ENCODE measurements around the gene COL5A1.

Gene COL5A1

DNA sequence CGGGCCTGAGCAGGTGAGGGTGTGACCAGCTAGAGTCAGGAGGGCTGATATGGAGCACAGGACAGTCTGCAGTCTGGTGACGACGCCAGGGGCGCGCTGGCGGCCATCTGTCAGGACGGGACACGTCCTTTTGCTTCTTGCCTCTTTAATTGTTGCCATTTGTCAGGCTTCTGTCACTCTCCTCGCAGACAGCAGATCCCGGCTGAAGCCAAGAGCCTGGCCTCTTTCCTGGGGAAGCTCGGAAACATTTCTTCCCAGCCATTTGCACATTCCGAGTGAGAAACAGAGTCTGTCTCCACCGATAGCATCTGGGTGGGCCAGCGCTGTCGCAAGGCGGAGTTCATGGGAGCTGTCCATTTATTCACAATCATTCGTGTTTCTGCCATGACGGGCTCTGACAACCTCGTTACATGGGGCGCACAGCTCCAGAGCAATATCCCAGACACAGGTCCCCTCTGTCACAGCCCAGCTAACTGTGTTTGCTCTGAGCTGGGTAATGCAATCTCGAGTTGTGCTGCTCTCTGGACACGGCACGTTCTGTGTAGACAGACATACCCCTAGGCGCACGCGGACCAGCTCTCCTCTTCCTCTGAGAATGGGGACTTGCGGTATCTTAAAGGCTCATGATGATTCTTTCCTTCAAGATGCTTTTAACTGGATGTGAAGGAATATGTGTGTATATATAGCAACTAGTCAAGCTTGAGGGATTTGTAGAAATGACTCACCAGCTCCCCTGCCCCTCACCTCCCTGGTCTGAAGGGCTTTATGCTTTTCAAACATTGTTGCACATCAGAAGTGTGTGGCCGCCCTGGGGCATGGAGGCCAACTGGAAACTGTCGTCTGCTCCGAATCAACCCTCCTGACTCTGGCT is 133.7 kb downstream of the COL5A1 start:
- DNase-seq, result no peak

DNA sequence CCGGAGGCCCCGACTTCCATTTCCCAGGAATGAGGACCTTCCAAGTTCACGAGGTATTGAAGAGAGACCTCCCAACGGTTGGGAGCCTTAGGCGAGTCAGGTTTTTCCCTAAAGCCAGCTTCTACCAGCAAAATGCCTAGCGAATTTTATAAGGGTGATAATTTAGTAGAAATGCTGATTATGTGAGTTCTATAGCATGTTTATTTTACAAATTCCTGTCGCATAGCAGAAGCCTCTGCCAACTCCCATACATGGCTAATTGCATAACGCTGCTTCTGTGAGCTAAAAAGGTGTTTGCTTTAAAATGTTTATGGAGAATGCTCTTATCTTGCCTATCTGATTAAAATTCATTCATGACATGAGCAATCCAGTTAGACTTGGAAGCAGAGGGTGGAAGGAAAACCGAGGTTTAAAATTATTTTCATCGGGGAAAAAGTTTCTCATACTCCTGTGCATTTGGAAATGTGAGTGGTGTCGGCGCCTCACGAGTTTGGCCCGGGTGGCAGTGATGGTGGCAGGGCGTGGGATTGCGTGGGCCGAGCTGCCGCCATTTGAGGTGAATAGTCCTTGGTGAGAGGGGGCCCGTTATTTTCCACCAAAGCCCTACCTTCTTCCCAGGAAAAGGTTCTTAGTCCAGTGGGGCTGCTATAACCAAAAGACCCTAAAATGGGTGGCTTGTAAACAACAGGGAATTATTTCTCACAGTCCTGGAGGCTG is 134.6 kb downstream of the COL5A1 start:
- no peak for DNase-seq

DNA sequence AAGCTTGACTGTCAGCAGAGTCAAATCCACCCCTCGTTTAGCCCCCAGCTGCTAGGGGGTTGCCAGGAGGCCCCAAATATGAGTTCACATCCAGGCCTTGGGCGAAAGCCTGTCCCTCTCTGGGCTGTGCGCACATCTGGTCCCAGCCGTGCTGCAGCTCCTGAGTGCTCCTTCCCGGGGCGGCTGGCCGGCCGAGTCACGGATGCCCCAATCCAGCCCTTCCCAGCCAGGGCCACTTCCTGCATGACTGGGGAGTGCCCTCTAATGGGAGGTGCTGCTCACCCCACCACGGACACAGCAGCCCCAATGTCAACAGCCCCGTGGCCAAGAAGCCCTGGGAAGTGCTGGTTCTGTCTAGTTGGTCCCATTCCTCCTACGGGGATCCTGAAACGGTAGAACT is 135.6 kb downstream of the COL5A1 start:
- DNase-seq, result no peak

DNA sequence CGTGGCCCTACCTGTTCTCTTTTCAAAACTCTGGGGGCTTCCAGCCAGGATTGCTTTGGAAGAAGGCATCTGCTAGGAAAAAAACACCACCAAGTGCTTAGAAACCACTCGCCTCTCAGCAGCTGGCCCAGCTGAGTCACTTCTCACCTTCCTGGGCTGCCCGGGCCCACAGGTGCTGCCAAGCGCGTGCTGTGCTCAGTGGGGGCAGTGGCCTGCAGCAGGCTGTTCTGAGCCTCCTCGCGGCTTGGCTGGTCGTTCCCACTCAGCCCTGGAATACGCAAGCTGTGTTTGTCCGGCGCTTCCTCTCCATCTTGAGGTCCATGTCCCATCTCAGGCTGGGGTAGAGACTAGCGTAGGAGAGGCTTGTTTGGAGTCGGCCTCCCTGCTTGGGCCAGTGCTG is 136.6 kb downstream of the COL5A1 start:
- DNase-seq, result no peak

DNA sequence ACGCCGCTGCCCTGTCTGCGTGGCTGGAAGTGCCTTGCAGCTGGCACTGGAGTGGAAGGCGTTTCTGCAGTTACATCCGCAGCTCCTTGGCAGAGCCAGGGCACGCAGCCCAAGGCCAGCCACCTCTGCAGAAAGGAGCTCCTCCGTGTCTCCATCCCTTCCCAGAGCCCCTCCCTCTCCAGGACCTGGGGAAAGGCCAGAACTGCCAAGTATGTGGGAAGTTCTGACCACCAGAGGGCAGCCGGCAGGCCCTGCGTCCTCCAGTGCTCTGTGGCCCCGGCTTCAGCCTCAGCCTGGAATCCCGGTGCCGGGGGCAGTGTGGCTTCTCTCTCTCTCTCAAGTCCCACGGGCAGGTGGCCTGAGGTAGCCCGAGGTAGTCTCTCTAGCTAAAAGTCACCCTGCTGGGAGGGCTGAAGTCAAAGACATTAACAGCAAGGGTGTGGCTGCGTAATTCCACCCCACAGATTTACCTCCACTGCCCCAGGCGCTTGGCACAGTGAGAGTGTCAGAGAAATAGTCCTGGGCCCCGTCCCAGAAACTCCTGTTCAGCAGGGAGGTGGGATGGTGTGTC is 137.3 kb downstream of the COL5A1 start:
- DNase-seq, result peak; percentile 79

DNA sequence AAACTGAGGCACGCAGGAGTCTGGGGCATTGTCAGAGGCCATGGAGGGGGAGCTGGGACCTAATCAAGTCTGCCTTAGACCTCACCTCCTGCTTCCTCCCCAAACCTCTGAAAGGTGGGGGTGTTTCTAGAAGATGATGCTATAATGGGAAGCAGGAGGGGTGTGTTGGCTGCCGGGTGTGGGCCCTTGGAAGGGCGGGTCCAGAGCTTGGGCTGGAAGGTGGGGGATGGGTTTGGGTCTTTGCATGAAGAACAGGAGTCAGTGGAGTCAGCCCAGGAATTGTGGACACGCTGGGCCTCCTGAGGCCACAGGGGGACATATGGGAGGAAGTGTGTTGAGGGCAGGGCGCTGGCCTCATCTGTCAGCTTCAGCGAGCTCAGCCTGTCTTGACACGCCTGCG is 138.0 kb downstream of the COL5A1 start:
- DNase-seq, result no peak

DNA sequence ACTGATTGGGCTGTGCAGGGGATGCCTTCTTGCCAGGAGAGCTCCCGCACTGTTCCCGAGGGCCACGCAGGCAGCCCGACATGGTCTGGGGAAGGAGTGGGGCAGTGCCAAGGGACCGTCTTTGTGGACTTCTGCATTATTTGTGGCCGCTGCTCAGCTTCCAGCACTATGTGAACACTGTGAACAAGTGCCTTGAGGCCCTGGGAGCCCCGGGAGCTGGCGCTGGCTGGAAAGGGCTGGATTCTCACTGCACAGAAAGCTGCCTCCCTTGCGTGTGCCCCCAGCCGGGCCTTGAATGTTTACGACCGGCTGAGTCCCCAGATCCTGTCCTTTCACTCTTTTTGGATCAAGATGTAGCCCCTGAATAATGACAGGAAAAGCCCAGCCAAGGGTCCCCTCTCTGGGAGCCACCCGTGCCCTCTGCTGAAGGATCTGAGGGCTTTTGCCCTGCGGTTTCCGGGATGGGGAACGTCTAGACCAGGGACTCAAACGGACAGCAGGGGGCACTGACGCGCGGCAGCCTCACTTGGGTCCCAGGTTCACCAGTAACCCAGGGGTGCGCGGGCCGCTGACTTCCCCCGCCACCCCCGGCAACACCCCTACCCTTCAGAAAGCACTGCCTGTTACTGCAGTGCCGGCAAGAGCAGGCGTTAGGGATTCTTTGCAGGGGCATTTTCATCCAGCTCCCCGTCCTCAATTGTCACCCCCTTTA is 140.1 kb downstream of the COL5A1 start:
- DNase-seq, result no peak

DNA sequence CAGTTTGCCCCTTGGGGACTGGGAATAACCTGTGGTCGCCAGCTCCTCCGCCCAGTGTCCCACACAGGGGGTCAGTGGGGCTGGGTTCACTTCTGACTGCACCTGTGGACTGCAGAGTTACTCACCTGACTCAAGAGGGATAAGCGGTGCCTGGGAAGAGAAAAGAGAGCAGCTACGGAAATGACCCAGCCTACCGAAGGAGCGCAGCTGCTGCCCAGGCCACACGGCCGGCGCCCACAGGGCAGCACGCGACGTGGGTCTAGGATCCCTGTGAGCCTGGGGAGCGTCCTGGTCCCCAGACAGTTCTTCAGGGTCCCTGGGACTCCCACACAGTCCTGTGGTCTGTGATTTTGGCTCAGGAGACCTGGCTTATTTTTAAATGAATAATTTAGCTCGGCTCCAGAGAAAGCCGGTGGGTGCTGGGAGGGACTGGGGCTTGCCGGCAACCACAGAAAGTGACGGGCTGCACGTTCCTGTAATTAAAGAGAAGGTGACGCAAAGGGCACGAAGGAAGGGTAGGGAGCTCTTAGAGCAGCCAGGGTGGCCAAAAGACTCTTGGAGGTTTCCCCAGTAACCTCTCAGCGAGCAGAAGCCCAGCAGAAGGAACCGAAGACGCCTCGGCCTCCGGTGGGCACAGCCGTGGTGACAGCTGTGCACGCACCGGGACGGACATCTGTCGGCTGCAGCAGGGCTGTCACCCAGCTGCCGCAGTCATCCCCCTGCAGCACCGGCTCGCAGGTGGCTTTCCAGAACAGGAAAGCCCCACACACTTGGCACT is 141.5 kb downstream of the COL5A1 start:
- DNase-seq, result no peak

DNA sequence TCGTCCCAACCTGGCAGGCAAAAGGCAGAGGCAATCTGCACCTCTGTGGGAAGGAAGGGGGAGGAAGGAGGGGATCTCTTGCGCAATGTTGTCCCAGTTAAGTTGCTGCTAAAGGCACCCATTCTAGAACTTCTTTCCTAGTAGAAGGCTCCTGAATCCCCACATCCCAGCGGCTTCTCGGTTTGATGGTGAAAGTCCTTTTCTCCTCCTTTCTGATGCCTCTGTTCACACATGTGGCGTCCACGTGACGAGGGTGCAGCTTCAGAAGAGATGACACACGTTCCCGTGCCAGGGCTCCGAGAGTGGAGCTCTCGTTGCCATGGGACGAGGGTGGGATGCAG is 142.1 kb downstream of the COL5A1 start:
- no peak for DNase-seq

DNA sequence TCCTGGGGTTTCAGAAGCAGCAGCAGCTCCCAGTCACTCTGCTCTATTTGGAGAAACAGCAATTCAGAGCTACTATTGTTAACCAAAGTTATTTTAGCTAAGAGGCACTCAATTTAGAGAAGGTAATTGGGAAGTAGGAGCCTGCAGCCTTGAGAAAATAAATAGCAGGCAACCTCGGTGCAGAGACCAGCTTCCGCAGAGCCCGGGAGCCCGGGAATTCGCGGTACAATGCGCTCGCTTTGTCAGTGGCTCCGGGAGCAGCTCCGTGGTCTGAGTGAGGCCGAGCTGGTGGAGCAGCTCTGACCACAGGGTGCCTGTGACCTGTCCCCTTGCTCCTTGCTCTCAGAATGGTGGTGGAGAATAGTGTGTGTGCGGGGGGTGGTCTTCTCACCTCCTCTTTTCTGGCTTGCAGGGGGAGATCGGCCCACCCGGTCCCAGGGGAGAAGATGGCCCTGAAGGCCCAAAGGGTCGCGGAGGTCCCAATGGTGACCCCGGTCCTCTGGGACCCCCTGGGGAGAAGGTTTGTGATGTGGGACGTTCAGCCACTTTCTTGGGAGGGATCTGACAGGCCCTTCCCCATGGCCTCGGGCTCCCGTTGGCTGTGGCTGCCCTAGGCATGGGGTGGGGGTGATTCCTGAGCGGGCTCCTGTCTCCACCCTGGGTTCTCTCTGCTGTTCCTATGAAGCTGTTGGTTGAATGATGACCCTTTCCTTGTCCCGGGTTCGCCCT is 143.1 kb downstream of the COL5A1 start:
- no peak for DNase-seq

DNA sequence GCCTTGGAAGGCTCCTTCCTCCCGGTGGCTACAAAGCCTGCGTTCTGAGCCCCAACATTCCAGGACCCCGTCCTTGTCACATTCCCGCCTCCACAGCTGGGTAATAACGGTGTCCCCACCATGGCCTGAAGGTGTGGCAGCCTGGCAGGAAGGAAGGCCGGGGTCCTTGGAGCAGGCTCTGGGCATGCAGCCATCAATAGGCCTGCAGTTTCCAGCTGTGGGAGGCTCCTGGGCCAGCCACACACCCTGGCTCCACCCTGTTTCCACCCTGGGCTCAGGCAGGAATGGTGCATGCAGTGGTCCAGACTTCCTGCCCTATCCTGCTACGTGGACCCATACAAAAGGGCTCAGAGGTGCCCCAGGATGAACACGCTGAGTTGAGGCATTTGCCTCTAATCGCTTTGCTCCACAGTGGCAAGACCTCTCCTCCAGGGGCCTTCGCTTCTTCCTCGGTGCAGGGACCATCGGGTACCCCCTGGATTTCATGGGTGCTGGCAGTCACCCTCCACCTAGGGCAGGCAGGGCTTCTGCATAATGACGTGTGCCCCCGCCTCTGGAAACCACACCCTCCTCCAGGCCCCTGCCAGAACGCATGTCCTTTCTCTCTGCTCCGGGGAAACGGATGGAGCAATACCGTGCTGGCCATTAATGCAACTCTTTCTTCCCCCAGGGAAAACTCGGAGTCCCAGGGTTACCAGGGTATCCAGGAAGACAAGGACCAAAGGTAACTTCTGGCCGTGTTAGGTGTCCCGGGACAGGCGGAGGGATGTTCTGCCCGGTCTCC is 143.9 kb downstream of the COL5A1 start:
- DNase-seq, result no peak

DNA sequence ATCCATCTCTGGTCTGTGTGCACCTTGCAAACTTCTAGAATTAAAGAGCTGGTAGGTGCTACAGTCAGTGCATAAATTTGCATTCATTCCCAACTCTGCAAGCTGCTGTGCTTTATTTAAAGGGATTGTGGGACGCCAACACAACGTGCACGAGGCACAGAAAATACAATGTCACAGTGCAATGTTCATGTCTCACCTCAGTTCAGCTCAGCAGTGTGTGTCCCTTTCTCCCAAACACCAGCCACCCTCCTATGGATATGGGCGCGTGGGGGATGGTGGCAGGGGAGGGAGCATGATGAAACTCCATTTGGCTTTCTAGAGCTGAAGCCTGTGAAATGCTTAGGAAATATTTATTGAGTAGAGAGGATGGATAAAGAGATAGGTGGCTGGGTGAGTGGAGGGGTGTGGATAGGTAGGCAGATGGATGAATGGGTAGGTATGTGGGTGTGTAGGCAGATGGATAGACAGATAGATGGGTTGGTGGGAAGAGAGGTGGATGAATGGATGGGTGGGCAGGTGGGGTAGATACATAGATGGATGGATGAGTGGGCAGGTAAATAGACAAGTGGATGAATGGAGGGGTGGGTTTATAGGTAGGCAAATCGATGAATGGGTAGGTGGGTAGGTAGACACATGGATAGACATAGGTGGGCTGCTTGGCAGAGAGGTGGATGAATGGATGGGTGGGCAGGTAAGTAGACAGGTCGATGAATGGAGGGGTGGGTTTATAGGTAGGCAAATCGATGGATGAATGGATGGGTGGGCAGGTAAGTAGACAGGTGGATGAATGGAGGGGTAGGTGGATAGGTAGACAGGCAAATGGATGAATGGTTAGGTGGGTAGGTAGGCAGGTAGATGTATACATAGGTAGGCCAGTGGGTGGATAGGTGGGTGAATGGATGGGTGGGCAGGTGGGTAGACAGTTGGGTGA is 146.3 kb downstream of the COL5A1 start:
- no peak for DNase-seq

DNA sequence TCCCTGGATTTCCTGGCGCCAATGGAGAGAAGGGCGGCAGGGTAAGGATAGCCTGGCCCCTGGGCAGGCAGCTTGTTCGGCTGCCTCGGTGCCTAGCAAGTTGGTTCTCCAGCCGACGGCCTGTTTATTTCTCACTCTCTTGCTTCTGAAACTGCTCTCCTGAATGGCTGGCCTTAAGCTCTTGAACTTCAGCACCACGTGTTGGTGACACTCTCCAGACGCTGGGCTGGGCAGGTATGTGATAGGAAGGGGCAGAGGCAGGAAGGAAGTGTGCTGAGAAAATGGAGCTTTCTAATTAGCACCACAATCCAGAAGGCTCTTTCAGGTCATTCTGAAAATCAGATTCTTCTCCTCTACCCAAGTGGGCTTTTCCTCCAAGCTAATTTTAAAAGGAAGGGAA is 147.6 kb downstream of the COL5A1 start:
- no peak for DNase-seq

DNA sequence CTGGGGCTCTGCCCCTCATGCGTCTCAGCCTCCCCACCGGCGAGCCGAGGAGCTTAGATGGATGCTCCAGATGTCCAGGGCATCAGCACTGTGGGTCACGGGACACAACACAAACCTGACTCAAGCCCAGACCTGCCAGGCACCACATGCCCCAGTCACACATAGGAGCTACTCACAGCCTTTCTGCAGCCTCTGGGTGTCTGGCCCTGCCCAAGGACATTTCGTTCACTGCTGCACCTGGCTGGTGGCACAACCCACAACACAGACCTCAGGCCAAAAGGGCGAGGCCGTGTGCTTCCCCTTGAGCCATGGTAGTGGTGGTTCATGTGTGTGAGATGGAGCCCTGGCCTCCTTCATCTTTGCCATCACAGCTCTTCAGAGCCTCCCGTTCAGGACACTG is 149.4 kb downstream of the COL5A1 start:
- DNase-seq, result no peak

DNA sequence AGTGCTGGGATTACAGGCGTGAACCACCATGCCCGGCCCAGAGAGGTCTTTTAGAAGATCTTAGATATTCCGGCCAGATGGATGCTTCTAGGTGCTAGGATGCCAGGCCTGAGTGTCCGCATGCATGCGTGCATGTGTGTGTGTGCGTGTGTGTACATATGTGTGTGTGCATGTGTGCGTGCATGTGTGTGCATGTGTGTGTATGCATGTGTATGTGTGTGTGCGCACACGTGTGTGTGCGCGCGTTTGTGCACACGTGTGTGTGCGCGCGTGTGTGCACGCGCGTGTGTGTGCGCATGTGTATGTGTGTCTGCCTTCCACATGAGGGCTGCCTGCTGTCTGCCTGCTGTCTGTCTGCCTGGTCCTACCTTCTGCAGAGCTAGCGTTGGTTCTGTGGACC is 151.0 kb downstream of the COL5A1 start:
- no peak for DNase-seq

DNA sequence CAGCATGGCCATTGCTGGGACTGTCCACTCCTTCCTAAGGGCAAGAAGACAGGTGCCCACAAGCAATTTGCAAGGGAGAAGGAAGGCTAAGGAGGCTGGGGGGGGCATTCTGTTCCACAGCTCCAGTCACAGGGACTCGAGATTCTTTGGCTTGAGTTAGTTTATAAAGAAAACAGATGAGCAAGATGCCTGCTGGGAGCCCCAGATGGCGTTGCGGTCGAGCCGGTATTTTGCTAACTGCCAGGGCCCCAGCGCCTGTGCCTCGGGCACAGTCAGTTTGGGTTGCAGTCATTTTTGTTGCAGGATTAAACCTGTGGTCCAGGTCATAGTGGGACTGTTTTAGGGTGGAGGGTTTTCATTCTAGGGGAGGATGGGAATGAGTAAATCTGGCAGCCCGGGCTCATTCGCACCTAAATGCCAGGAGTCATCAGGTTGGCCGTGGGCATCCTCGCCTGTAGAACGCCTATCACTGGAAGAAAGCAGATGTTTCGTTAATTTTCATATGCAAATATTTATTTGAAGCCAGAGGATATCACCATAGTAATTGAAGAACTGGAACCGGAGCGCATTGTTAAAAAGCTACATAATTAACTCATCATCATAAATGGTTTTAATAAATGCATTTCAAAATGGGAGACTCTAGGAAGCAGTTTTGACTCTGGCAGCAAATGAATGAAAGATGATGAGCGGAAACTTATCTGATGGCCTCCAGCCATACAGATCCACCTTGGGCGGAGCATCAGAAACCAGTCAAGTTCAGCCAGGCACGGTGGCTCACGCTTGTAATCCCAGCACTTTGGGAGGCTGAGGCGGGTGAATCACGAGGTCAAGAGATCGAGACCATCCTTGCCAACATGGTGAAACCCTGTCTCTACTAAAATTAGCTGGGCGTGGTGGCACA is 151.9 kb downstream of the COL5A1 start:
- DNase-seq, result no peak

DNA sequence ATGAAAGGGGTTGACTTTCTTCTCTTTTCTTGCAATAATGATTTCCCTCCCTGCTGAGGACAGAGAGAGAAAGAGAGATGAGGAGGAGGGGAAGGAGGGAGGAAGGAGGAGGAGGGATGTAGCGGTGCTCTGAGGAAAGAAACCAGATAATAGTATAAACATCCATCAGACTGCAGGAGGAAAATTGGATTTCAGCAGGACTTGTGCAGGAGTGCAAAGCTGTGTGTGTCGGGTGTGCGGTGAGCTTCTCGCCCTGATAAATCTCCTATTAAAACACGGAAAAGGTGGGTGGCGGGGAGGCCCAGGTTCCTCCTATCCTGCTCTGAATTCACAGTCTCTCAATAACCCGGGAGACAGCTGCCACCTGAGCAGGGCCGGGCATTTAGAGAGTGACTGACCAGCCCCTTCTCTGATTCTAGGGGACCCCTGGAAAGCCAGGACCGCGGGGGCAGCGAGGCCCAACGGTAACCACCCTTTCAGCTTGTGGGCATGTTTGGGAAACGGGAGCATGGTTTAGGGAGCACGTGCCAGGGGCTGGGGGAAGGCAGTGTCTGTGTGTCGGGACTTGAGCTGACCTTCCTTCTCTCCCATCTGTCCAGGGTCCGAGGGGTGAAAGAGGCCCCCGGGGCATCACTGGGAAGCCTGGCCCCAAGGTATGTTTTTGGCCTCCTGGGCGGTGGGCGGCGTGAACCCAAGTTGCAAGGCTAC is 153.2 kb downstream of the COL5A1 start:
- DNase-seq, result no peak

DNA sequence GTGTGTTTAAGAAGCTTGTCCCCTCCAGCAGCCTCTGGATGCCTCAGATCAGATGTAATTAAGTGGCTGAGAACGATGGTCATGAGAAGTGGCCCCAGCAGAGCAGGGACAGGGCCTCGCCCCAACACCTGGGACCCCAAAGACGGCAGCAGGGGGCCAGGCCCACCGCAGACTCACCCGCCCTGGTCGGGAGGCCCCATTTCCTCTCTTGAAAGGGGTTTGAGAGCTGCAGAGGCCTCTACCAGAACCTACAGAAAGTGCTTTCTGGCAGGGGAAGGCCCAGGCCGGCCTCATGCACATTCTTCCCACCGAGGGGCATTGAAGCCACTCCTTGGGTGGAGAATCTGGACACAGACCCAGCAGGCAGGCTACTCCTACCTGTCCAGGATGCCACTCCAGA is 153.8 kb downstream of the COL5A1 start:
- DNase-seq, result no peak
